ENCODE data around the gene USP17L10.
"Not testable (repeated sequence)": the region's sequence is repeated elsewhere in the genome, so short reads cannot be mapped to it uniquely, and the experiment has no call there.

USP17L10 gene

GRCh38 chr4:9210357-9210756, at the start of gene USP17L10:
USP17L10 (plus strand) TSS chr4:9210657; CDS start chr4:9210657, 0 bp downstream.
- DNase-seq: not testable (repeated sequence)

- not testable (repeated sequence) for DNase-seq
Observed at GRCh38 chr4:9165990-9166389, 44.5 kb upstream of the USP17L10 start.

- DNase-seq: not testable (repeated sequence)
Observed at GRCh38 chr4:9169791-9170459, 40.5 kb upstream of the USP17L10 start, which contains the start of gene FAM90A26. FAM90A26 (plus strand) TSS chr4:9170409; CDS start chr4:9173173, 2,764 bp downstream.

GRCh38 chr4:9214701-9215100, 4.2 kb downstream of the USP17L10 start:
- DNase-seq: not testable (repeated sequence)

- not testable (repeated sequence) for DNase-seq
Observed at GRCh38 chr4:9215105-9215504, 4.6 kb downstream of the USP17L10 start, which contains the start of gene USP17L11. USP17L11 (plus strand) TSS chr4:9215405; CDS start chr4:9215405, 0 bp downstream.

GRCh38 chr4:9219852-9220251, 9.4 kb downstream of the USP17L10 start, which contains the start of gene USP17L12:
USP17L12 (plus strand) TSS chr4:9220152; CDS start chr4:9220152, 0 bp downstream.
- not testable (repeated sequence) for DNase-seq

- not testable (repeated sequence) for DNase-seq
Observed at GRCh38 chr4:9224596-9224995, 14.1 kb downstream of the USP17L10 start, which contains the start of gene USP17L13. USP17L13 (plus strand) TSS chr4:9224896; CDS start chr4:9224896, 0 bp downstream.

- not testable (repeated sequence) for DNase-seq
Observed at GRCh38 chr4:9230249-9230648, 19.8 kb downstream of the USP17L10 start.

- DNase-seq: not testable (repeated sequence)
Observed at GRCh38 chr4:9234085-9234484, 23.6 kb downstream of the USP17L10 start, which contains the start of gene USP17L15. USP17L15 (plus strand) TSS chr4:9234385; CDS start chr4:9234385, 0 bp downstream.

- not testable (repeated sequence) for DNase-seq
Observed at GRCh38 chr4:9238461-9238860, 28.0 kb downstream of the USP17L10 start.

GRCh38 chr4:9243579-9243978, 33.1 kb downstream of the USP17L10 start, which contains the start of gene USP17L17:
USP17L17 (plus strand) TSS chr4:9243879; CDS start chr4:9243879, 0 bp downstream.
- DNase-seq: not testable (repeated sequence)

- DNase-seq: not testable (repeated sequence)
Observed at GRCh38 chr4:9247953-9248680, 37.7 kb downstream of the USP17L10 start, which contains the start of gene USP17L18. USP17L18 (plus strand) TSS chr4:9248630; CDS start chr4:9248630, 0 bp downstream.

GRCh38 chr4:9253078-9253477, 42.6 kb downstream of the USP17L10 start, which contains the start of gene USP17L19:
USP17L19 (plus strand) TSS chr4:9253378; CDS start chr4:9253378, 0 bp downstream.
- not testable (repeated sequence) for DNase-seq

GRCh38 chr4:9257824-9258223, 47.4 kb downstream of the USP17L10 start, which contains the start of gene USP17L20:
USP17L20 (plus strand) TSS chr4:9258124; CDS start chr4:9258124, 0 bp downstream.
- not testable (repeated sequence) for DNase-seq
